Breast epithelium (tissue), 3 donors: ENCODE measurements around the gene PCDH9.

ENCODE experiments used
- CTCF ChIP-seq, 3 donors: fragments of 450-650 bp; IDR thresholded peaks; one replicate each; pipeline ENCODE4 v1.5.1; 2016 to 2017; ENCODE audit warnings: antibody characterized with exemption in 3 of 3, mild to moderate bottlenecking in 3 of 3, moderate library complexity in 3 of 3
- POLR2A ChIP-seq: fragments of 450-650 bp; IDR thresholded peaks from one replicate; pipeline ENCODE4 v1.6.1; 2016; ENCODE audit warnings: antibody characterized with exemption, mild to moderate bottlenecking, moderate library complexity
- POLR2AphosphoS5 ChIP-seq, 3 donors: sonication (generic); formaldehyde crosslinking; IDR thresholded peaks; one replicate each; pipeline ENCODE4 v1.6.1; 2017; ENCODE audit warnings: antibody characterized with exemption in 3 of 3

GRCh38 chr13:67048821-67049150 is 181.3 kb downstream of the PCDH9 start:
- TF ChIP-seq CTCF (IDR thresholded peaks at IDR 0.05) = no peak
- TF ChIP-seq POLR2AphosphoS5 (IDR thresholded peaks at IDR 0.05) = no peak
- no peak for TF ChIP-seq POLR2A
